Measurements from ENCODE around the gene ACER2. TPM values are rescaled to one million over a fixed set of nuclear protein-coding genes. Genes with fewer than 3 reads are reported as not detected.

The ACER2 gene
- total and polyA plus RNA-seq, 2 donors (not counting 1 experiment from before 2014, with no cell fraction given): 1.2 to 4.5 TPM

GRCh38 chr9:19481971-19482404 is 73.2 kb downstream of the ACER2 start:
- Histone ChIP-seq H3K27ac (ENCODE audit: insufficient read depth, low read length) (no peak overlapping the region), H3K27me3 (ENCODE audit: control insufficient read depth, insufficient read depth, low read length) (peaks cover 11% of the 10 kb centered on the region), H3K4me2 (ENCODE audit: extremely low read depth, insufficient read depth, low read length) (no peak overlapping the region), H3K9ac (ENCODE audit: insufficient read depth, low read length) (no peak overlapping the region), H4K20me1 (ENCODE audit: control insufficient read depth, extremely low read depth, insufficient read depth, low read length) (no peaks in the 10 kb centered on the region), H2AFZ (ENCODE audit: low read length) (no peak overlapping the region), H3K9me3 (ENCODE audit: control insufficient read depth, insufficient read depth, low read depth, low read length) (no peaks in the 10 kb centered on the region), H3K79me2 (ENCODE audit: control insufficient read depth, insufficient read depth, low read length) (no peaks in the 10 kb centered on the region), H3K36me3 (ENCODE audit: control insufficient read depth, insufficient read depth, low read length) (no peaks in the 10 kb centered on the region), H3K4me1 (ENCODE audit: control insufficient read depth, extremely low read depth, insufficient read depth, low read length) (no peaks in the 10 kb centered on the region), H3K4me3 (replicated peaks in 1 of 4; ENCODE audit: control extremely low read depth in 1 of 4, insufficient read depth in 1 of 4, low read depth in 3 of 4, low read length in 4 of 4) (no peak overlapping the region)
- TF ChIP-seq EZH2 (IDR thresholded peaks at IDR 0.05; ENCODE audit: low read length, missing control alignments): no peak
- TF ChIP-seq CTCF (conservative IDR thresholded peaks at IDR 0.05 in 1 of 2, IDR thresholded peaks at IDR 0.05 in 1 of 2; ENCODE audit: low read depth in 1 of 2, low read length in 2 of 2): no peak
- DNase-seq (ENCODE audit: low read depth in 2 of 2): no peak

GRCh38 chr9:19484699-19485098 is 75.9 kb downstream of the ACER2 start:
- no peaks in the 10 kb centered on the region for H3K9me3 ChIP-seq (ENCODE audit: control insufficient read depth, insufficient read depth, low read depth, low read length)
- H3K4me1 ChIP-seq (ENCODE audit: control insufficient read depth, extremely low read depth, insufficient read depth, low read length): no peaks in the 10 kb centered on the region
- H3K4me3 ChIP-seq (replicated peaks in 1 of 4; ENCODE audit: control extremely low read depth in 1 of 4, insufficient read depth in 1 of 4, low read depth in 3 of 4, low read length in 4 of 4): no peak overlapping the region
- peaks cover 4% of the 10 kb centered on the region for H3K27me3 ChIP-seq (ENCODE audit: control insufficient read depth, insufficient read depth, low read length)
- DNase-seq (ENCODE audit: low read depth in 2 of 2): no peak
- no peak overlapping the region for H3K9ac ChIP-seq (ENCODE audit: insufficient read depth, low read length)
- H4K20me1 ChIP-seq (ENCODE audit: control insufficient read depth, extremely low read depth, insufficient read depth, low read length): no peaks in the 10 kb centered on the region
- no peak overlapping the region for H2AFZ ChIP-seq (ENCODE audit: low read length)
- no peak overlapping the region for H3K4me2 ChIP-seq (ENCODE audit: extremely low read depth, insufficient read depth, low read length)
- no peaks in the 10 kb centered on the region for H3K79me2 ChIP-seq (ENCODE audit: control insufficient read depth, insufficient read depth, low read length)
- TF ChIP-seq EZH2 (IDR thresholded peaks at IDR 0.05; ENCODE audit: low read length, missing control alignments) (no peak), CTCF (conservative IDR thresholded peaks at IDR 0.05 in 1 of 2, IDR thresholded peaks at IDR 0.05 in 1 of 2; ENCODE audit: low read depth in 1 of 2, low read length in 2 of 2) (no peak)
- H3K36me3 ChIP-seq (ENCODE audit: control insufficient read depth, insufficient read depth, low read length): no peaks in the 10 kb centered on the region
- H3K27ac ChIP-seq (ENCODE audit: insufficient read depth, low read length): no peak overlapping the region

GRCh38 chr9:19485193-19485592 is 76.4 kb downstream of the ACER2 start:
- Histone ChIP-seq H2AFZ (ENCODE audit: low read length) (no peak overlapping the region), H3K36me3 (ENCODE audit: control insufficient read depth, insufficient read depth, low read length) (no peaks in the 10 kb centered on the region), H3K4me3 (replicated peaks in 1 of 4; ENCODE audit: control extremely low read depth in 1 of 4, insufficient read depth in 1 of 4, low read depth in 3 of 4, low read length in 4 of 4) (no peak overlapping the region), H3K79me2 (ENCODE audit: control insufficient read depth, insufficient read depth, low read length) (no peaks in the 10 kb centered on the region), H3K27ac (ENCODE audit: insufficient read depth, low read length) (no peak overlapping the region), H3K9me3 (ENCODE audit: control insufficient read depth, insufficient read depth, low read depth, low read length) (no peaks in the 10 kb centered on the region), H4K20me1 (ENCODE audit: control insufficient read depth, extremely low read depth, insufficient read depth, low read length) (no peaks in the 10 kb centered on the region), H3K27me3 (ENCODE audit: control insufficient read depth, insufficient read depth, low read length) (peaks cover 4% of the 10 kb centered on the region), H3K9ac (ENCODE audit: insufficient read depth, low read length) (no peak overlapping the region), H3K4me2 (ENCODE audit: extremely low read depth, insufficient read depth, low read length) (no peak overlapping the region), H3K4me1 (ENCODE audit: control insufficient read depth, extremely low read depth, insufficient read depth, low read length) (no peaks in the 10 kb centered on the region)
- TF ChIP-seq EZH2 (IDR thresholded peaks at IDR 0.05; ENCODE audit: low read length, missing control alignments) (no peak), CTCF (conservative IDR thresholded peaks at IDR 0.05 in 1 of 2, IDR thresholded peaks at IDR 0.05 in 1 of 2; ENCODE audit: low read depth in 1 of 2, low read length in 2 of 2) (no peak)
- no peak for DNase-seq (ENCODE audit: low read depth in 2 of 2)

Measured in fibroblast of lung (primary cell).